Measurements from ENCODE around the gene CEP170B.
"Not testable (repeated sequence)": the region's sequence is repeated elsewhere in the genome, so short reads cannot be mapped to it uniquely, and the experiment has no call there.

Gene CEP170B

DNA sequence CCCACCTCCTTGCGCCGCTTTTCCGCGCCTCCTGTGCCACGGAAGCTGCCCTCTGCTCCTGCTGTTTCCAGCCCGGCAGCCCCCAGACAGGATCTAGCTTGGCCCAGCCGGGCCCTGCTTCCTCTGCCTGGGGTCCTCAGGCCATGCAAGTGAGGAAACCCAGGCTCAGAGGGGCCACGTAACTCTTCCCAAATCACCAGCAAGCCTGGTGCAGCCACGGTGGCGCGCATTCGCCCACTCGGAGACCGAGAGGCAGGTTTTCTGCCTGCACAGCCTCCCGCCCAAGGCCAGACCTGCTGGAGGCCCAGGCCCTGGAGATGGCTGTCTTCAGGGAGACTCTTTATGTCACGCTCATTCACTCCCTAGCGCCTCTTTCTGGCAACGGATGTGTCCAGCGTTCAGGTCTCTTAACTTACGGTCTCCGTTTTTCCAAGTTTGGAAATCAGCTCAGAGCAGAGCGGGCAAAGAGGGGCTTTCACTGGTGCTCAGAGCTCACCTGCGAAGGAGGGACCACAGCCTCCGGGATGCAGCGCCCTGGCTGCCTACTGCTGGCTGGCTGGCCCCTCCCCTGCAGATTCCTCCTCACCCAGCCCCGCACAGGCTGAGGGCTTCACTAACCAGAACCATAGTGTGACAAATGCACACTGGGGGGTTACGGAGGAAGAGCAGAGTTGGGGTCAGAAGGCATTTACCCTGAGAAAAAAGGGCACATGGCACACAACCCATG is 20.6 kb upstream of the CEP170B start:
- no peak for DNase-seq

DNA sequence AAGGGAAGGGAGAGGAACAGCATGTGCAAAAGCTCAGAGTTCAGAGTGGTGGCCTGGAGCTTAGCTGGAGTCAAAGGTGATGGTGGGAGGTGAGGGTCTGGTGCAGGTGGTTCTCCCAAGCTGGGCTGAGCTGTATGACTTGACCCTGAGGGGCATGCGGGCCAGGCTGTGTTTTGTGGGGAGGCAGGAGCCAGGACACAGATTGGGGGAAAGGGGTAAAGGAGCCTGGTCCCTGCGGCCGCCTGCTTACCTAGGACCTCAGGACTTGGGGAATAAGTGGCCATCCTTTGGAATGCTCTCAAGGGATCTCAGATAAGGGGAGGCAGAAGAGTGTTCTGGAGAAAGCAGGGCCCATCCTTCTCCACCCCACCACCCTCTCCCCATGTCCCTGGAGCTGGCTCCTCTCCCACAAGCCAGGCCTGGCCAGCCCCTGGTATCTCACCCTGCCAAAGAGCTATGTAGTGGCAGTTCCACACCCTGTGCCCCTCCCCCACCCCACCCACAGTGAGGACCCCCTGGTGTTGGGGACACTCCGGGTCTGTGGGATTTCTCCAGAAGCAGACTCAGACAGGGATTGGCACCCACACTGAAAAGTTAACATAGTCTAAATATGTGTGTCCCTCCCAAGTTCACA is 19.9 kb upstream of the CEP170B start:
- no peak for DNase-seq

DNA sequence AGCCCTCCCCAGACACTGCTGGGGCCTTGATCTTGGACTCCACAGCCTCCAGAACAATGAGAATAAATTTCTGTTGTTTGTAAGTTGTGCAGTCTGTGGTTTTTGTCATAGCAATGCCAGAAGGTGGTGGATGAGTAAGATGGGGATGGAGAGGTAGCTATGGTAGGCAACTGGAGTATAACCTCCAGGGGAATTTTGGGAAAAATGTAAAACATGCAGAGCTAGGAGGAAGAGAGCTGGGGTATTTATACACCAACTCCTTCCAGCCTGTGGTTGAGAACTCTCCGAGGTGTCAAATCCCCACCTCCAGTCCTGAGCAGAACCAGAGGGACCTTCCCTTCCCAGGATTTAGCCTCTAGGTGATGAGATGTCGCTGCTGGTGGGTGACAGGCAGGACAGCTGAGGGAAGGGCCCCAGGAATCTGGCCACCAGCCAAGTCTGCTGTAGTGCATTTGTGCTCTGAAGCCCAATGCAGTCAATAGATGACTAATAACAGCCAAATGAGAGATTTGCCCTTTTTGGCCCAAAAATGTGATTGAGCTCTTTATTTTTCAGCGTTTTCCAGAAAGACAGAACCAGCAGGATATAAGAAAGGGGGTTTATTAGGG is 19.1 kb upstream of the CEP170B start:
- DNase-seq: no peak

DNA sequence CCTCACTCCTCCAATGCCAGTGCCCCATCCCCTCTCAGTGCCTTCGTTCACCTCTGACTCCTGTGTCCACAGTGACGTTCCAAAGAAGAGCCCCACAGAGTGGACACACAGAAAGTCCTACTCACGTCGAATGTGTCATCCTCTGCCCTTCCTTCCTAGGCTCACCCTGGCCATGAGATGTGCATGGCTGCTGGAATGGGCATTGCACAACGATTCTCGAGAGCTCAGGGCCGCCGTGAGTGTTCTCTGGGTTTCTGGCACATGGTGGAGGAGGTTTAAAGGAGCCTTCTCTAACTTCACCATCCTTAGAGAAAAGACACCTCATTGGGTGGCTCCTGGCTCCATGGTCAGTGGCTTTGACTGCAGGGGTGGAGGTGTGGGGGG is 12.8 kb upstream of the CEP170B start:
- no peak for DNase-seq

DNA sequence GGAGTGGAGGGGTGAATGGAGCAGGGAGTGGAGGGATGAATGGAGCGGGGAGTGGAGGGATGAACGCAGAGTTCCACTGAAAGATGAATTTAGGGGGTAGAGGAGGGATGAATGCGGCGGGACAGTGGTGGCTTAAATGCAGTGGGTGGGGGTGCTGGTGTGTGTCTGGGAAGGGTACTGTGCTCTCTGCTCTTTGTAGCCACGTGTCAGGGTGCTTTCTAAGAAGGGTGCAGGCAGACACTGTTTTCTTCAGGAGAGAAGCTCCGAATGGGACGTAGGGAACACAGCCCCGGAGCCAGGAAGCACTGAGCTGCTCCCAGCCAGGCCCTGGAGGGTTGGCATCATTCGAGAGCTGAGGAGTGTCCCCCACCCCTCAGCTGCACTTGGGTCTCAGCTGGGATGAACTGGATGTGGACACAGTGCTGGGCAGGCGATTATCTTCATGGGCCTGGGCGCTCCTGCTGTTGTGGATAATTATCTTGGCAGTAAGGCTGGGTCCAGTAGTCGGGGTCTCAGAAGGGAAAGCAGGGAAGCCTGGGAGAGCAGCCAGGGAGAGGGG is 9.5 kb upstream of the CEP170B start:
- no peak for DNase-seq

DNA sequence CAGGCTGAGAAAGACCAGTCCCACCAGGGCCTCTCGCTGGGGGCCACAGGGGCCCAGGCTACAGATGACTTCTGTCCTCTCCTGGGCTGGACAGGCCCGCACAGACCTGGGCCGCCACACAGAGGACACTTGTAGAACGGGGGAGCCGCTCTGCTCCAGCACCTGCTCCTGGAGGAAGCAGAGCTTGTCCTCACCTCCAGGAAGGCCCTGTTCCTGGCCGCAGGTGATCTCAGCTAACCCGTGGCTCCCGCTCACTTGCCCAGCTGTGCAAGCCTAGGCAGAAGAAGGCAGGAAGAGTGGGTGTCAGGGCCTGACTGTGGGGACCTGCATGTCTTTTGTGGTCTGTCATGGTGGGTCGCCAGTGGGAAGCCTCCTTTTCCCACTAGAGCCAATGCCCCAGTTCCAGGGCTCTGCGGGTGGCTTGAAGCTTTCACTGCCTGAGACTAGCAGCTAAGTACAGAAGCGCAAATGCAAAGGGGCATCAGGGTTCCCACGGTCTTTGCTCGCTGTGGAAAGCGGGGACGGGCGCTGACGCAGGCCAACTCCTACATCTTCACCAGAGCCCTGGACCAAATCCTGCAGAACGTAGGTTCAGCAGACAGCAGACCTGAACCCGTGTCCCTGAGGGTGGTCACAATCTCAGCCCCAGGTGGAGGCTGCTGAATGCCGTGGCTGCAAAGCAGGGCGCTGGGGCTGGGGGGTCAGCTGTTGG is 8.8 kb upstream of the CEP170B start:
- no peak for DNase-seq

DNA sequence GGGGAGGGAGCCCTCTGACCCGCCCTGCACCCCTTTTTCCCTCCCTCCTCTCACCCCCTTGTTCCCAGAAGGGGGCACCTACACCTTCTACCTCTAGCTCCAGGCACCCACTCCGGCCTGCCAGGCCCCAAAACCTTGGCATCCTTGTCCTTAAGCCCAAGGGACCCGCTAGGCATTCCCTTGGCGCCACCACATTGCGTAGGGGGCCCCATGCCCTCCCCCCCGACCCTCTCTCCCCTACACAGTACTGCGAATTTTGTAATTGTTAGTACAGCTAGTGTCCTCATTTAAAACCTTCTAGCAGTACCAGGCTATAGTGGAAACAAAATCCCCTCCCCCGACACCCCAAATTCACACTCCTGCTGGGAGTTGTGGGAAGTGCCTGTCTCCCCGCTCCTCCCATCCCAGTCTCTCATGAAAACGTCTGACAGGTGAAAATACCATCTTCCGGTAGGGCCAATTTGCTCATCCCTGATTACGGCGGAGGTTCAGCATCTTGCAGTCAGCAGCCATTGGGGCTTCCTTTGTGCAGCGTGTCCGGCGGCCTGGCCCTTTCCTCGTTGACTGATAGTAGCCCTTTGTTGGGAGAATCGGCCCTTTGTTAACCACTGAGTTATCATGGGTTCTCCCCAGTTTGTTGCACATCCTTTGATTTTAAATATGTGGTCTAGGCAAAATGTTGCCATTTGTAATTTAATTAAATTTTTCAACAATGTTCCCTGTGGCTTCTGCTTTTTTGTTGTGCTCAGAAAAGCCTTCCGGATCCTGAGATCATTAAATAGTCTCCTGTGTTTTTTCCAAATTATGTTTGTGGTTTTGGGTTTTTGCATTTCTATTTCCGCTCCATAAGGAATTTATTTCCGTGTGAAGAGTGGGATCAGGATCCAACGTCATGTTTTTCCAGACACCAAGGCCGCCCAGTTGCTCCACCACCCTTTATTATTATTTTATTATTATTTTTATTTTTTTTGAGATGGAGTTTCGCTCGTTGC is 7.9 kb upstream of the CEP170B start:
- DNase-seq: no peak

DNA sequence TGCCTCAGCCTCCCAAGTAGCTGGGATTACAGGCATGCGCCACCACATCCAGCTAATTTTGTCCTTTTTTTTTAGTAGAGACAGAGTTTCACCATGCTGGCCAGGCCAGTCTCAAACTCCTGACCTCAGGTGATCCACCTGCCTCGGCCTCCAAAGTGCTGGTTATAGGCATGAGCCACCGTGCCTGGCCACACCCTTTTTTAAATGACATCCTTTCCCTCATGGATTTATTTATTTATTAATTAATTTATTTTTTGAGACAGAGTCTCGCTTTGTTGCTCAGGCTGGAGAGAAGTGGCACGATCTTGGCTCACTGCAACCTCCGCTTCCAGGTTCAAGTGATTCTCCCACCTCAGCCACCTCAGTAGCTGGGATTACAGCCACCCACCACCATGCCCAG is 7.1 kb upstream of the CEP170B start:
- not testable (repeated sequence) for DNase-seq

DNA sequence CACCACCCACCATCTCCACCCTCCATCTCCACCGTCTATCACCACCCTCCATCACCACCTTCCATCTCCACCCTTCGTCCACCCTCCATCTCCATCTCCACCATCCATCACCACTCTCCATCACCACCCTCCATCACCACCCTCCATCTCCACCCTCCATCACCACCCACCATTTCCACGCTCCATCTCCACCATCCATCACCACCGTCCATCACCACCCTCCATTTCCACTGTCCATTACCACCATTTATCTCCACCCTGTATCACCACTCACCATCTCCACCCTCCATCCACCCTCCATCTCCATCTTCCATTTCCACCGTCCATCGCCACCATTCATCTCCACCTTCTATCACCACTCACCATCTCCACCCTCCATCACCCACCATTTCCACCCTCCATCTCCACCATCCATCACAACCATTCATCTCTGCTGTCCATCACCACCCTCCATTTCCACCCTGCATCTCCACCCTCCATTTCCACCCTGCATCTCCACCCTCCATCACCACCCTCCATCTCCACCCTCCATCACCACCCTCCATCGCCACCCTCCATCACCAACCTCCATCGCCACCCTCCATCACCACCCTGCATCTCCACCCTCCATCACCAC is 6.1 kb upstream of the CEP170B start:
- DNase-seq: no peak

DNA sequence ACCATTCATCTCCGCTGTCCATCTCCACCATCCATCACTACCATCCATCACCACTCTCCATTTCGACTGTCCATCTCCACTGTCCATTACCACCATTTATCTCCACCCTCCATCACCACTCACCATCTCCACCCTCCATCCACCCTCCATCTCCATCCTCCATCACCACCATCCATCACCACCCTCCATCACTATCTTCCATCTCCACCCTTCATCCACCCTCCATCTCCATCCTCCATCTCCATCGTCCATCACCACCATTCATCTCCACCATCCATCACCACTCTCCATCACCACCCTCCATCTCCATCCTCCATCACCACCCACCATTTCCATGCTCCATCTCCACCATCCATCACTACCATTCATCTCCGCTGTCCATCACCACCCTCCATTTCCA is 5.2 kb upstream of the CEP170B start:
- no peak for DNase-seq

DNA sequence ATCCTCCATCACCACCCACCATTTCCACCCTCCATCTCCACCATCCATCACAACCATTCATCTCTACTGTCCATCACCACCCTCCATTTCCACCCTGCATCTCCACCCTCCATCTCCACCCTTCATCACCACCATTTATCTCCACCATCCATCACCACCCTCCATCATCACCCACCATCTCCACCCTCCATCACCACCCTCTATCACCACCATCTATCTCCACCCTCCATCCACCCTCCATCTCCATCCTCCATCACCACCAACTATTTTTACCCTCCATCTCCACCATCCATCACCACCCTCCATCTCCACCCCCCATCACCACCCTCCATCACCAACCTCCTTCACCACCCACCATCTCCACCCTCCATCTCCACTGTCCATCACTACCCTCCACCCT is 4.7 kb upstream of the CEP170B start:
- no peak for DNase-seq

DNA sequence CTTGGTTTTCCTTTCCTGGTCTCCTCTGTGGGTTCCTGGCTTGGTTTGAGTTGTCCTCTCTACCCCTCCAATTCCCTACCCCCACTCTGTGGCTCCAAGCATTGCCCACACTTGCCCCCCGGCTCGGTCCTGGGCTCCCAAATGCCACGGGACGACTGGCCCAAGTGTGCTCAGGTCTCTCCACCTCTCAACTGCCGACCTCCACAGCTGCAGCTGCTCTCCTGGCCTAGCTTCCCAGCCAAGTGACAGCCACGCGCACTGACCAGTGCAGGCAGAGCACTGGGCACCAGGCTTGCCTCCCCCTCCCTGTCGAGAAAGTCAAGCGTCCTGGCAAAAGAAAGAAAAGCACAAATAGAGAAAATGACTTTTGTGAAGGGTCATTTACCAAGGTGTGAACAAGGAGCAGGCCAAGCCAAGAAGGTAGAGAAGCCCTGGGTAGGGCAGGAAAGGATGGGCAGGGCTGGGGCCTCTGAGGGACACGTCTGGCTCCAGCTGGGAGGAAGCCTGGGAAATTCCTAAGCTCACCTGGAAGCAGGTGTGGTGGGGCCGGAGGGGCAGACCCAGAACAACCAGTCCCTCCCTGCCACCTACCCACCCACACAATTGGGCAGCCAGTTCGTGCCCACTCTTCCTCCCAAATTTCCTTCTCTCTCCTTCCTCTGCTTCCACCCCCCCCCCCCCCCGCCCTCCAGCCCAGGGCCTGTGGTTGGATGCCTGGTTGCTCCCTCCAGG is 1.8 kb upstream of the CEP170B start:
- DNase-seq: no peak

DNA sequence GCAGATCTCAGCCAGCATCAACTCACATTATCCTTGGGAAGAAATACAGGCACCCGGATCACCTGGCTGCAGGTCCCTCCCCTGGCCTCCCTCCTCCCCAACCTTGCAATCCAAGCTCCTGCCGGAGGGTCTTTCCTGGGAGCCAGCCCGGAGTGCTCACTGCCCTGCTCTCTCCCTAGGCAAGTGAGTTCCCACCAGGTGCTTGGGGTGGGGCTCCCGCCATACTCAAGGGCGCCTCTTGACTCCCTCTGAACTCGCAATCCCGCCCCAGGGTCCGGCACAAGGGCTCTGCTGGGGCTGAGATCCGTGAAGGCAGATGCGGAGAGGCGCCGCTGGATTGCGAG is 1.2 kb upstream of the CEP170B start:
- DNase-seq: no peak

DNA sequence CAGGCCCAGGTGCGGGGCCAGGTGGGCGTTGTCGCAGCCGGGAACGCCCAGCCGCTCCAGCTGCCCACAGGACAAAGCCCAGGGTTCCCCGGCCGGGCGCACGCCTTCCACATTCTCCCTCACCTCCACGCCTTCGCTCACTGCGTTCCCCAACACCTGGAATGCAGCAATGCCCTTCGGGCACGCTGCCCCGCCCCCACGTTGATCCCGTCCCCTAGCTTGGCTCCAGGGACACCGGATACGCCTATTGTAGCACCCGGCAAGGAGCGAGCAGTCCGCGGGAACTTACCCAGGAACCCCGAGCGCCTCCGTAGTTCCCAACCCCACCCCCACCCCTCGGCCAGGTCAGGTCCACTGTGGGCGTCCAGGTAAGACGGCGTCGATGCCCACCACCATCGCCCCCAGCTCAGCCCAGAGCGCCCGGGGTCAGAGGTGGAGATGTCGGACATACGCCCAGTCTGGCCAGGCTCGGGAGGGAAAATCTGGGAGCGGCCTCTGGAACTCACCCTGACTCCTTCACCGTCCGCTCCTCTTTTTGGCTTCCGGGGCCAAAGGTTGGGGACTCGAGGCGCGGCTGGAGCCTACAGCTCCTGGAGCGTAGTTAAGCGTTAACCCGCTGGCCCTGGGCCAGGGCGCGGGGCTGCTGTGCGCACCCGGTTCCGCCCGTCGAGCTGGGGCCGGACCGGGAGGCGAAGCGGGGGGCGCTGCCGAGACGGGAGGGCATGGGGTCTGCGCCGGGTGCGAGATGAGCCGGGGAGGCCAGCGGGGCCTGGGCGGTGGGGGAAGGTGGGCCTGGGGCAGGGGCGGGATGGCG is 594 bp upstream of the CEP170B start:
- no peak for DNase-seq

DNA sequence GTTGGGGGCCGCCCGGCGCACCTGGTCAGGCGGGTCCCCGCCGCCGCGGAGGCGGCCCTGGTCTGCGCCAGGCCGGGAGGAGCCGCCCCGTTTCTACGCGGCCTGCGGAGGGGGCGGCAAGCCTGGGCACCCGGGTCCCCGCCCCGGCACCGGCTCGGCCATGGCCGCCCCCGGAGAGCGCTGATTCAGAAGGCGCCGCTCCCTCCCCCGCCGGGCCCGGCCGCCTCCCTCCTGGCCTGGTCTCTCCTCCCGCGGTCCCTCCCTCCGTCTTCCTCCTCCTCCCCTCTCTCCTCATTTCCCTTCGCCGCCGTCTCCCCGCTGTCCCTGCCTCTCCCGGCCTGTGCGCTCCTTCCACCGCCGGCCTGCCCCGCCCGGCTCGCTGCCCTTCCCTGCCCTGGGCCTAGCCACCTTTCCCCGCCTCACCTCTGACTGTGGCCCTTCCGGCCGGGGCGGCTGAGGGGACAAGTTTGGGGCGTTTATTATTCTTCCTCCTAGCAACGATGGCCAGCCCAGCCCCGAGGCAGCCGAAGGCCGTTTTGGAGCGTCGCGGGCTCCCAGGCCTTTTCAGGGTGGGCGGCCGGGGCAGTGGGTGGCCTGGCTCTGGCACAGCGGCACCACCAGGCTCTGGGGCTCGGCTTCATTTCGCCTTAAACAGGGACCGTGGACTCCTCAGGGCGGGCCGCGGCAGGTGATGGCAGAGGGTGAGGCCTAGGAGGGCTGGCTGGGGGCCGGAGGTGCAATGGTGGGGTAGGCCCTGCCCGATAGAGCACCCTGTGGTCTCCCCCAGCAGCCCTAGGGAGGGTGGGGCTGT is 768 bp downstream of the CEP170B start:
- no peak for DNase-seq

DNA sequence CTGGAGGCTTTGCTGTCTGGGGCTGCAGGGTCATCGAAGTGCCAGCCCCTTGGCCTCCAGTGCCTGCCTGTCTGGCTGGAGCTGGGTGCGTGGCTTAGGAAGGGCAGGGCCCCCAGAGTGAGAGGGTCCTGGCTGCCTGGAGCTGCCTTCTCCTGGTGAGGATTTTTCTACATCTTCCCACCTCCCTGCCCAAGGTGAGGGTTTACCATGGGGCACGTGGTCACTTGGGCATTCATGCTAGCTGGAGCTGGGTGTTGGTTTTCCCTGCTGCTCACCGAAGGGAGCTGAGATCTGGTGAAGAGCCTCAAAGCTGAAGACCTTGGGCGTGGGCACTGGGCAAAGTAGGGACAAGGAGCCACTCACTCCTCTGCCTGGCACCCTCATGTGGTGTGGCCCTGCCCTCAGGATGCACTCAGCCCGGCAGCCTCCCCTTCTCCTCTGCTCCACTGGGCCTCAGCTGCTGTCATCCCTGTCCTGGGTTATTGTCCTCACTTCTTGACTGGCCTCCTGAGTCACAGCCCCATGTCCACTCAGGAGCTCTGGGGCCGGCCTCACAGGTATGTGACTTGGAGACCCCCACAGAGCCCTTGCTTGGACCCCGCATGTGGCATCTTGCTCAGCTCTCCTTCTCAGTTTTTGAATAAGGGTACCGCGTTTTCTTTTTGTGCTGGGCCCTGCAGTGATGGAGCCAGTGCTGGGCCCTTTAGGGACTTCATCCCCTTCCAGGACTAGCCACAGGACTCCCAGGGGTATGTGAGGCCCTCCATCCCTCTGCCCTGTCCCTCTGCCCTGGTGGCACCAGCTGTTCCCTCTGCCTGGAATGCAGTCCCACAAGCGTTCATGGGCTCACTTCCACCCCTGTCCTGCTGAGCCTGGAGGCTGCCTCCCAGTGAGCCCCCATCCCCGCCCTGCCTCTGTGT is 1.6 kb downstream of the CEP170B start:
- no peak for DNase-seq

DNA sequence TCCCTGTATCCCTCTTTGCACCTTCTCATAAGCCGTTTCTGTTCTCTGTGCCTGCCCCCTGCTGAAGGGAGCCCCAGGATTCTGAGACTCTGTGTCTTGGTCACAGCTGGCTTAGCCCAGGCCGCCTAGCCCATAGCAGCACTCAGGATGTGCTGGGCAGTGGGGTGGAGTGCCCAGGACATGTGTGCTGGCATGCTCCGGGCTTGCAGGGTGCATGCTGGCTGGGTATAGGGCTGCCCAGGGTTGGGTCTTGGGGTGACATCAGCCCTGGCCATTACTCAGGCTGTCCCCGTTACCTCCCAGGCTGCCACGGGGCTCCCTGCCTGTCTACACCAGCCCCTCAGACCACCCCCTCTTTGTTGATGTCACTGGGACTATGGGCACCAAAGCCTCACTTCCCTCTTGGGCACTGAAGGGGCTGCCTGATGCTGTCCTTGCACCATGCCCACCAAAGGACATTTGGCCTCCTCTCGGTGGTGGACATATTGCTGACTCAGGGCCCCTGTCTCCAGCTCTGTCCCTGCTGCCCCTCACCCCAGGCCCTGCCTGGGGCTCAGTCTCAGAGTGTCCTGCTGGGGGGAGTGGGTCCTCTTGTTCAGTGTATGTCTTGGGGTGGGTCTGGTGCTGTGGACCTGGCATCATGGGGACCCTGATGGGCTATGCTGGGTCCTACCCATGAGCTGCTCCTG is 2.4 kb downstream of the CEP170B start:
- no peak for DNase-seq

Data from NCI-H1092 (cell line).